Coronary artery (tissue), 2 donors: ENCODE measurements around the gene DISP1.

Source experiments
- DNase-seq: peaks from one replicate; pipeline ENCODE4 v3.0.0-alpha.2; 2017; ENCODE audit warnings: low spot score
- H3K27ac ChIP-seq, 2 donors: fragments of 200-600 bp; sonication (generic); one replicate each; pipeline ENCODE4 v1.5.1; 2016 to 2019
- H3K4me3 ChIP-seq: fragments of 200-600 bp; sonication (generic); 2 replicates; pipeline ENCODE4 v1.5.1; 2016; ENCODE audit warnings: mild to moderate bottlenecking, moderate library complexity
- TF ChIP-seq, protein P1 (sequence below): fragments of 200-600 bp; sonication (generic); IDR thresholded peaks from one replicate; pipeline ENCODE4 v1.5.1; 2019; ENCODE audit warnings: antibody characterized with exemption

Gene DISP1

GRCh38 chr1:222772996-222773379 lies 41.9 kb upstream of the DISP1 start:
- H3K27ac ChIP-seq, result no peak overlapping the region
- H3K4me3 ChIP-seq, result no peak overlapping the region
- TF ChIP-seq, protein P1, sequence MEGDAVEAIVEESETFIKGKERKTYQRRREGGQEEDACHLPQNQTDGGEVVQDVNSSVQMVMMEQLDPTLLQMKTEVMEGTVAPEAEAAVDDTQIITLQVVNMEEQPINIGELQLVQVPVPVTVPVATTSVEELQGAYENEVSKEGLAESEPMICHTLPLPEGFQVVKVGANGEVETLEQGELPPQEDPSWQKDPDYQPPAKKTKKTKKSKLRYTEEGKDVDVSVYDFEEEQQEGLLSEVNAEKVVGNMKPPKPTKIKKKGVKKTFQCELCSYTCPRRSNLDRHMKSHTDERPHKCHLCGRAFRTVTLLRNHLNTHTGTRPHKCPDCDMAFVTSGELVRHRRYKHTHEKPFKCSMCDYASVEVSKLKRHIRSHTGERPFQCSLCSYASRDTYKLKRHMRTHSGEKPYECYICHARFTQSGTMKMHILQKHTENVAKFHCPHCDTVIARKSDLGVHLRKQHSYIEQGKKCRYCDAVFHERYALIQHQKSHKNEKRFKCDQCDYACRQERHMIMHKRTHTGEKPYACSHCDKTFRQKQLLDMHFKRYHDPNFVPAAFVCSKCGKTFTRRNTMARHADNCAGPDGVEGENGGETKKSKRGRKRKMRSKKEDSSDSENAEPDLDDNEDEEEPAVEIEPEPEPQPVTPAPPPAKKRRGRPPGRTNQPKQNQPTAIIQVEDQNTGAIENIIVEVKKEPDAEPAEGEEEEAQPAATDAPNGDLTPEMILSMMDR, result no peak
- DNase-seq, result no peak

- TF ChIP-seq, protein P1, result no peak
- no peak for DNase-seq
Observed at GRCh38 chr1:222777463-222777862, 37.4 kb upstream of the DISP1 start.

DNA sequence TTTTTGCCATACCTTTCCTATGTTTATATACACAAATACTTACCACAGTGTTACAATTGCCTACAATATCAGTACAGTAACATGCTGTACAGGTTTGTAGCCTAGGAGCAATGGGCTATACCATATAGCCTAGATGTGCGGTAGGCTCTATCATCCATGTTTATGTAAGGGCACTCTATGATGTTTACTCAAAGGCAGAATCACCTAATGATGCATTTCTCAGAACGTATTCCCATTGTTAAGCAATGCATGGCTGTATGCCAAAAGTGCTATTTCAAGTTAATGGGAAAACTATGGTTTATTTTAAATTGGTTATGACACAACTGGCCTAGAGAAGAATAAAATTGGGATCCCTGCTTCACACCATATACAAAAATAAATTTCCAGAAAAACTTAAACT lies 36.9 kb upstream of the DISP1 start:
- no peak overlapping the region for H3K27ac ChIP-seq
- H3K4me3 ChIP-seq, result no peak overlapping the region
- DNase-seq, result no peak

More at GRCh38 chr1:222777463-222777862, 37.4 kb upstream of the DISP1 start:
- H3K27ac ChIP-seq, result no peak overlapping the region
- H3K4me3 ChIP-seq, result no peak overlapping the region

DNA sequence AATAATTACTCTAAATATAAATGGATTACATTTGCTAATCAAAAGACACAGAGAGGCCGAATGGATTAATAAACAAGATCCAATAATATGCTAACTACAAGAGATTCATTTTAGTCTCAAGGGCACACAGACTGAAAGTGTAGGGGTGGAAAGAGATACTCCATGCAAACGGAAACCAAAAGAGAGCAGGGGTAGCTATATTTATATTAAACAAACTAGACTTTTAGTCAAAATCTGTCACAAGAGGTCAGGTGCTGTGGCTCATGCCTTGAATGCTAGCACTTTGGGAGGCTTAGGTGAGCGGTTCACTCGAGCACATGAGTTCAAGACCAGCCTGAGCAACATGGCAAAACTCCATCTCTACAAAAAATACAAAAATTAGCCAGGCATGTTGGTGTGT lies 33.6 kb upstream of the DISP1 start:
- Histone ChIP-seq H3K4me3 (no peak overlapping the region), H3K27ac (no peak overlapping the region)
- DNase-seq, result no peak
- TF ChIP-seq, protein P1, result no peak

More for the DNA sequence above, 36.9 kb upstream of the DISP1 start:
- TF ChIP-seq, protein P1, result no peak

DNA sequence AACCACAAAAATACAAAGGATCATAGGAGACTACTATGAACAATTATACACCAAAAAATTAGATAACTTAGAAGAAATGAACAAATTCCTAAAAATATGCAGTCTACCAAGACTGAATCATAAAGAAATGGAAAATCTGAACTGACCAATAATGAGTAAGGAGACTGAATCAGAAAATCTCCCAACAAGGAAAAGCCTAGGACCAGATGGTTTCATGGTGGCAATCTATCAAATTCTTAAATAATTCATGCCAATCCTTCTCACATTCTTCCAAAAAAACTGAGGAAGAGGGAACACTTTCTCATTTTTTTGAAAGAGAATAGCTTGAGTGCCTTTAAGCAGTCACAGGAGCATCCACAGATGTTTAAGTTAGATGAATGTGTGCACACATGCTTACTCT lies 31.8 kb upstream of the DISP1 start:
- DNase-seq, result no peak
- H3K27ac ChIP-seq, result no peak overlapping the region

DNA sequence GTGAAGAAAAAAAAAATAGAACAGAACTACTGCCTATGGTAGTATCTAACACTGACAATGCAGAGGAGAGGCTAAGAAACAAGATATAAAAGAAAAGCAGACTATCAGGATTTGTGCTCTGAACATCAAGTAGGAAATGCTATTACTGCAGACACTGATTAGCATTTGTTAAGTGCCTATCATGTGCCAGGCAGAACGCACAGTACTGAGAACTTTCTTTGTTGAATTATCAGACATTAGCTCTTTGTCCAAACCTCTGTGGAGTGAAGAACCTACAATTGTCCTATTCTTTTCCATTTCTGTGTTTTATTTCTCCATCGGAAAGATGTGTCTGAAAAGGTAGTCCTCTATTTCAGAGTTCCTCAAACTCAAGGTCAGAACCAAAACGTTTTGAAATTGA lies 30.5 kb upstream of the DISP1 start:
- DNase-seq, result no peak
- no peak overlapping the region for H3K4me3 ChIP-seq
- TF ChIP-seq, protein P1, result no peak
- H3K27ac ChIP-seq, result no peak overlapping the region

More for the DNA sequence above, 31.8 kb upstream of the DISP1 start:
- TF ChIP-seq, protein P1, result no peak
- H3K4me3 ChIP-seq, result no peak overlapping the region

GRCh38 chr1:222784916-222785315 lies 29.9 kb upstream of the DISP1 start:
- TF ChIP-seq, protein P1, result no peak
- no peak overlapping the region for H3K4me3 ChIP-seq
- H3K27ac ChIP-seq, result no peak overlapping the region
- no peak for DNase-seq
